C4-2B (cell line): Measurements from ENCODE around the gene FGF12.

Source experiments
- H3K27ac ChIP-seq: fragments of 450-650 bp; 2 replicates; pipeline ENCODE4 v1.5.1; 2017
- ZFX ChIP-seq: fragments of 450-650 bp; IDR thresholded peaks from 2 replicates; pipeline ENCODE4 v1.6.1; 2017
- TF ChIP-seq, protein P1 (sequence below): fragments of 450-650 bp; conservative IDR thresholded peaks from 2 replicates; pipeline ENCODE4 v1.5.1; 2017; ENCODE audit warnings: mild to moderate bottlenecking

FGF12 gene

DNA sequence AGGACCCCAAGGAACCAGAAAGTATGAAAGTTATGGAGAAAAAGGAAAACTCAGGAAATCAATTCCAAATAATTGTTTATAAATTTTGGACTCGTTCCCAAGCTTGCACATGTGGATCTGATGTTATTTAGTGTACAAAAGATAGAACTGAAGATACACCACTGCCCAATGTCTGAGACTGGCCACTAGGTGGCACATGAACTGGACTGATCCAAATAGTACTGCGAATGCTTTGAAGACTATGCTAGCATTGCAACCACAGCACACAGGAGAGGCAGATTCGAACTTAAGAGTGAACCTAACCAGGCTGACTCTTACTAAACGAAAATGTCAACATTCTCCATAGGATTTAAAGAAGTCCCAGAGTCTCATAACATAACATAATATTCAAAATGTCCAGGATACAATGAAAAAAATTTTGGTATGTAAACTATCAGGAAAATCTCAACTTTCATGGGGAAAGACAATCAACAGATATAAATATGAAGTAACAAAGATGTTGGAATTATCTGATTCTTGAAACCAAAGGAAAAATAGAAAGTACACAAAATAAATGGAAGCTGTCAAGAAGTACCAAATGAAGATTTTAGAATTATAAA, 596.7 kb downstream of the FGF12 start:
- no peak for TF ChIP-seq ZFX
- TF ChIP-seq, protein P1, sequence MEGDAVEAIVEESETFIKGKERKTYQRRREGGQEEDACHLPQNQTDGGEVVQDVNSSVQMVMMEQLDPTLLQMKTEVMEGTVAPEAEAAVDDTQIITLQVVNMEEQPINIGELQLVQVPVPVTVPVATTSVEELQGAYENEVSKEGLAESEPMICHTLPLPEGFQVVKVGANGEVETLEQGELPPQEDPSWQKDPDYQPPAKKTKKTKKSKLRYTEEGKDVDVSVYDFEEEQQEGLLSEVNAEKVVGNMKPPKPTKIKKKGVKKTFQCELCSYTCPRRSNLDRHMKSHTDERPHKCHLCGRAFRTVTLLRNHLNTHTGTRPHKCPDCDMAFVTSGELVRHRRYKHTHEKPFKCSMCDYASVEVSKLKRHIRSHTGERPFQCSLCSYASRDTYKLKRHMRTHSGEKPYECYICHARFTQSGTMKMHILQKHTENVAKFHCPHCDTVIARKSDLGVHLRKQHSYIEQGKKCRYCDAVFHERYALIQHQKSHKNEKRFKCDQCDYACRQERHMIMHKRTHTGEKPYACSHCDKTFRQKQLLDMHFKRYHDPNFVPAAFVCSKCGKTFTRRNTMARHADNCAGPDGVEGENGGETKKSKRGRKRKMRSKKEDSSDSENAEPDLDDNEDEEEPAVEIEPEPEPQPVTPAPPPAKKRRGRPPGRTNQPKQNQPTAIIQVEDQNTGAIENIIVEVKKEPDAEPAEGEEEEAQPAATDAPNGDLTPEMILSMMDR = peak; percentile 94
- no peak overlapping the region for H3K27ac ChIP-seq

DNA sequence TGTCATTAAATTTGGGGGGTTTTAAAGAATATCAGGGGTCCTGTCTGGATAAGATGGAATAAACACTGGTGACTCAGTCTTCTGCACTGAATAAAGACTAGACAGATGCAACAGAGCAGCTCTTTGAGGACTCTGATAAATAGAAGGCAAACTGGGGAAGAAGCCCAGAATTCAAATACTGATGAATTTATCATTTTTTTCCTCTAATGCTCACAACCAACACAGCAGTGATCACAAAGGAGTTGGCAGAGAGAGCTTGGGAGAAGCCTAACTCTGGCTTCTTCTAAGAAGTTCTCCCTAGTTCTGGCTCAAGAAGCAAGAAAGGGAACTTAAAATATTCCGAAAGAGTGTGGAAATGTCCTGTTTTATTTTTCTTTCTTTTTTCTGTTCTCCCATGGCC, 597.8 kb downstream of the FGF12 start:
- no peak overlapping the region for H3K27ac ChIP-seq
- no peak for TF ChIP-seq ZFX
- TF ChIP-seq, protein P1 = no peak

DNA sequence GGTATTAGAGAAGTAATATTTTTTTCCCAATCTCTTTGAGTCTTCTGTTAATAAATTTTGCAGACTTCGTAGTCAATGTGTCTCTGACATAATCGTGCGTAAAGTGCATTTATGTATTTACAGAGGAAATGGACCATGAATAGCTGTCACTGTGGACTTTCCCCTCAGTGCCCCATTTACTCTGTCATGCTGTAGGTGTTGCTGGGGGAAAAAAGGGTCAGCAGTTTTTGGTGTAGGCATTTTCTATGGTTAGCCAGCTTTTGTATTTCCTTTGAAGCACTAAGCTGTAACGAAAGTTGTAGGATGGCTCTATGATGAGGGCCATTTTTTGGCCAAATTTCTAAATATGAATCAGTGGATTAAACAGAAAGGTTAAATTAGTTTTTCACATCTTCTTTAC, 598.4 kb downstream of the FGF12 start:
- H3K27ac ChIP-seq = no peak overlapping the region

DNA sequence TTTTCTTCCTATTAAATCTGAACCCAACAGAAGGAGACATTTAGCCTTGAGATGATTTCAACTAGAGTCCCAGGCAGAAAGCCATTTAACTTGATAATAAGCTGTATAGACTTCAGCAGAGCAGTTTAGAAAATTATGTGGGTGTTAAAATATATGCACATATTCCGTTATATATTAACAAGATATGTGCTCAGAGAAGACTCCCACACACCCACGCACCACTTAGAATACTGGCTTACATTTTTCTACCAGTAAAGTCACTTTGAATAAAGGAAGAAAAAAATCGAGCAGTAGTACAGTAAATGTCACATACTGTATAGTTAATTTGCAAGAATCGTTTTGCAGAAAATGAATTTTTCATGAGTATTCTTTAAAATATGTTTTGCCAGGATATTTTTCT, 599.3 kb downstream of the FGF12 start:
- H3K27ac ChIP-seq = no peak overlapping the region
- TF ChIP-seq, protein P1 = no peak
- no peak for TF ChIP-seq ZFX

More for the DNA sequence above, 598.4 kb downstream of the FGF12 start:
- TF ChIP-seq ZFX = no peak
- TF ChIP-seq, protein P1 = no peak

DNA sequence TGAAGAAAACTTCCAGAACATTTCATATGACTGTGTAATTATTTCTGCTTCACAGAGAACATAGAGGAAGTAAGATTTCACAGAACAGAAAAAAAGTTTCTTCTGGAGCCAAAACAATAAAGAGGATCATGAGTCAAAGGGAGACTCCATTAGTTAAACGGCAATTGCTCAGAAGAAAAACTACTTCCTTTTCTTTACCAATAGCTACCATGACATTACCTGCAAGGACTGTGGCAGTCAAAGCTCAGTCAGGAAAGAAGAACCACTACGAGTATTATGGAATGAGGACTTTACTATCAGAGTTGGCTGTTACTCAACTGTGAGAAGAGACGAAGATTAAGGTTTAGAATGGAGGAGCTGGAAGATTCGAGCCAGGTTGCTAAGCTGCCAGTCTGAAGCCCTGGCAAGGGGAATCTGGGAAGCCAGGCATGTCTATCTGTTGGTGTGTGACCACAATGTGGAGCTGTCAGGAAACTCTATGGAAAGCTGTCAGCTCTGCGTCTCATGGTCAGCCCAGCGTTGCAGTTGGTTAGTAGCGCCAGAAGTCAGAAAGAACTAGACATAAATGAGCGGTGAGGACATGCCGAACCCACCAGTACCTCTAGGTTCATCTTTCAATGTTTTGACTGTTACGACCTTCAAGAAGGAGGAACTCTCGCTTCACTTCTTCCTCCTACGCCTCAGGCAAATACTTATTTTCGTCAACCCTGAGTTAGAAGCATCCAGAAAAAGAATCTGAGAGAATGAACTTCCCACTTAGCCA, 604.3 kb downstream of the FGF12 start:
- TF ChIP-seq, protein P1 = no peak
- no peak for TF ChIP-seq ZFX

DNA sequence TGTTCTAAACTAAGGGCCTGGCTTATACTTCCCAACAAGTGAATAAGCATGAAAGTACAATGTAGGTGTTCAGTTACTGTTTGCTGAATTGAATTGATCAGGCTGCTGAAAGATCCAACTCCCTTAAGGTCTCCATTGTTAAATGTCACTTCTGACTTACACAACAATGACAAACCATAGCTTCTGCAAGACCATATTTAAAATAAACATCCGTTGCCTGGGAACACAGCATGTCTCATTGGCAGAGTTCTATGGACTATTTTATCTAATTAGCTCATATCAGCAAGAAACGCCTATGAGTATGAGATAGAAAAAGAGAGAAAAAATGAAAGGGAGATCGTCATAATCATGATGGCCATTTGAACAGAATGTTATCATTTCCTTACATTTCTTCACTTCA, 605.4 kb downstream of the FGF12 start:
- TF ChIP-seq, protein P1 = no peak
- TF ChIP-seq ZFX = no peak
- H3K27ac ChIP-seq = no peak overlapping the region

More for the DNA sequence above, 604.3 kb downstream of the FGF12 start:
- H3K27ac ChIP-seq = no peak overlapping the region

DNA sequence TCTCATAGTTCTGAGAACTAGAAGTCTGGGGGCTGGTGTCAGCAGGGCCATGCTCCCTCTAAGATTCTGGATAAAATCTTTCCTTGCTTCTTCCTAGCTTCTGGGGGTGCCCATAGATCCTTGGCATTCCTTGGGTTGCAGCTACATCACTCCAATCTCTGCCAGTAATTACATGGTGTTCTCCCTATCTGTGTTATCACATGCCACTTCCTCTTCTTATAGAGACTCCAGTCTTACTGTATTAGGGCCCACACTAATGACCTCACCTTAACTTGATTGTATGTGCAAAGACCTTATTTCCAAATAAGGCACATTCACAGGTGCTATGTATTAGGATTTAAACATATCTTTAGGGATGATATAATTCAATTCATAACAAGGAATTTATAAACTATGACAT, 618.5 kb downstream of the FGF12 start:
- TF ChIP-seq, protein P1 = no peak
- no peak for TF ChIP-seq ZFX
- H3K27ac ChIP-seq = no peak overlapping the region
